Measurements from ENCODE around the gene ARHGAP31.
"Not testable (repeated sequence)": the region's sequence is repeated elsewhere in the genome, so short reads cannot be mapped to it uniquely, and the experiment has no call there.

ARHGAP31 gene

DNA sequence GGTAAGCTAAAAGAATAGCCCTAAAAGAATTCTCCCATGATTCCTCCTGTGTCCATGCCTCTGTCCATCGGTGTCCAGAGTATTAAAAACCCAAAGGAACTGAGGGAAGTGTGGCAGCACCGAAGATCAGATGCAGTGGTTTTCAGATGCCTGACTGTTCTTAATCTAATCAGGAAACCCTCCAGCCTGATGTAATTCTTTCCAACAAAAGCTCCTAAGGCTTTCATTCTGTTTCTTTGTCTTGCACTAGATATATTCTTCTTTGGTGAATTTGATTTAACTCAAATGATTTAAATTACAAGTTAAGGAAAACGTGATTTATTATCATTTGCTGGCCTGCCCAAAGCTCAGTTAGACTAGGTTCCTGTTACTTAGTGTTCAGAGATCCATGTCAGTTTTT, 71.2 kb downstream of the ARHGAP31 start:
- 91% methylated on average over 3 of the region's 3 CpGs for WGBS
- Histone ChIP-seq H3K27me3 (ENCODE audit: insufficient read depth, low read length) (no peaks in the 10 kb centered on the region), H3K36me3 (ENCODE audit: insufficient read depth, low read length) (no peaks in the 10 kb centered on the region), H3K4me1 (ENCODE audit: insufficient read depth, low read length) (peaks cover 19% of the 10 kb centered on the region), H3K9ac (ENCODE audit: low read depth, low read length) (no peak overlapping the region), H3K4me3 (ENCODE audit: low read length) (no peak overlapping the region), H3K9me3 (ENCODE audit: insufficient read depth, low read depth, low read length) (no peaks in the 10 kb centered on the region), H3K27ac (ENCODE audit: low read depth, low read length) (no peak overlapping the region)

DNA sequence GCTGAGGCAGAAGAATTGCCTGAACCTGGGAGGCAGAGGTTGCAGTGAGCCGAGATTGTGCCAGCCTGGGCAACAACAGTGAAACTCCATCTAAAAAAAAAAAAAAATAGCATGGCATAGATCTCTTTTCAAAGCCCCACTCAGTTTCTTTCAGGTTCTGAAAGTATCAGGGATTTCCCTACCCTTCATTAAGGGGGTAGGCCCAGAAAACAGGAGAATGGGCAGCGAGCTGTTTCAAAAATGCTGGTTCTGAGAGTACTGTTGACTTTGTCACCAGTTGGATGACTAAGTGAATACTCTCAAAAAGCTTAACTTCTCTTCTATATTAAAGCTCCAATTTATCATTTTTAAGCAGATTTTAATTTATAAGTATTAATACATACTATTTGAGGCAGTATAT, 72.8 kb downstream of the ARHGAP31 start:
- Histone ChIP-seq H3K4me1 (ENCODE audit: insufficient read depth, low read length) (0 out of 2 replicates have a peak, but pooled peaks cover 6% of the 10 kb centered on the region), H3K9ac (ENCODE audit: low read depth, low read length) (no peak overlapping the region), H3K36me3 (ENCODE audit: insufficient read depth, low read length) (no peaks in the 10 kb centered on the region), H3K9me3 (ENCODE audit: insufficient read depth, low read depth, low read length) (no peaks in the 10 kb centered on the region), H3K27ac (ENCODE audit: low read depth, low read length) (no peak overlapping the region), H3K27me3 (ENCODE audit: insufficient read depth, low read length) (no peaks in the 10 kb centered on the region), H3K4me3 (ENCODE audit: low read length) (no peak overlapping the region)
- WGBS, result 97% methylated on average over 2 of the region's 2 CpGs

DNA sequence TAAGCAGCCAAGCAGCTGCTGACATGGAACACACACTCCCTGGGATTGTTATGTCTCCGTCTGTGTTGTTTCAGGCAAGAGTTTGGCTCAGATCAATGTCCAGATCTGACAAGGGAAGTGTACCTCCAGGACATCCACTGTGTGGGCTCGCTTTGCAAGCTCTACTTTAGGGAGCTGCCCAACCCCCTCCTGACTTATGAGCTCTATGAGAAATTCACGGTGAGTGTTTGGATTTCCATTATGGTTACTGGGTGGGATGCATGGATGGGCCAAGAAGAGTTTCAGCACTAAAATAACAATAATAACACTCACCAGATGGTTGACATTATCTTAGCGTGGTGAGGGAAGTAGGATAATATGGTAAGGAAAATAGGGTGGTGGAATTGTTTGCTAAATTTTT, 74.1 kb downstream of the ARHGAP31 start:
- Histone ChIP-seq H3K9me3 (ENCODE audit: insufficient read depth, low read depth, low read length) (no peaks in the 10 kb centered on the region), H3K36me3 (ENCODE audit: insufficient read depth, low read length) (no peaks in the 10 kb centered on the region), H3K27me3 (ENCODE audit: insufficient read depth, low read length) (no peaks in the 10 kb centered on the region), H3K4me1 (ENCODE audit: insufficient read depth, low read length) (0 out of 2 replicates have a peak, but pooled peaks cover 6% of the 10 kb centered on the region), H3K27ac (ENCODE audit: low read depth, low read length) (no peak overlapping the region), H3K9ac (ENCODE audit: low read depth, low read length) (no peak overlapping the region), H3K4me3 (ENCODE audit: low read length) (no peak overlapping the region)
- WGBS, result 95% methylated on average over 3 of the region's 4 CpGs

DNA sequence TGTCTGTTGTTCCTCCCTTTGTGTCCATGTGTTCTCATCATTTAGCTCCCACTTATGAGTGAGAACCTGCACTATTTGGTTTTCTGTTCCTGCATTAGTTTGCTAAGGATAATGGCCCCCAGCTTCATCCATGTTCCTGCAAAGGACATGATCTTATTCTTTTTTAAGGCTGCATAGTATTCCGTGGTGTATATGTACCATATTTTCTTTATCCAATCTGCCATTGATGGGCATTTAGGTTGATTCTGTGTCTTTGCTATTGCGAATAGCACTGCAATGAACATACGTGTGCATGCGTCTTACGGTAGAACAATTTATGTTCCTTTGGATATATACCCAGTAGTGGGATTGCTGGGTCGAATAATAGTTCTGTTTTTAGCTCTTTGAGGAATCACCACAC, 77.6 kb downstream of the ARHGAP31 start:
- 91% methylated on average over 6 of the region's 6 CpGs for whole genome bisulfite sequencing
- not testable (repeated sequence) for H3K36me3 ChIP-seq (ENCODE audit: insufficient read depth, low read length); H3K27ac ChIP-seq (ENCODE audit: low read depth, low read length)

DNA sequence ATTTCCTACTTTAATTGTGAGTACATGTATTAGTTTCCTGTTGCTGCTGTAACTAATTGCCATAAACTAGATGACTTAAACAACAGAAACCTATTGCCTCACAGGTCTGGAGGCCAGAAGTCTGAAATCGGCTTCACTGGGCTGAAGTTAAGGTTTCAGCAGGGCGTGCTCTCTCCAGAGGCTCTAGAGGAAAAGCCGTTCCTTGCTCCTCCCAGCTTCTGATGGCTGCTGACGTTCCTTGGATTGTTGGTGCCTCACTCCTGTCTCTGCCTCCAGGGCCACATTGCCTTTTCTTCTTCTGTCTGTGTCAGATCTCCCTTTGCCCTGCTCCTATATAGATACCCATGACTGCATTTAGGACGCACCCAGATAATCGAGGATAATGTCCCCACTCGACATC, 80.9 kb downstream of the ARHGAP31 start:
- H3K9me3 ChIP-seq (ENCODE audit: insufficient read depth, low read depth, low read length), result no peaks in the 10 kb centered on the region
- no peaks in the 10 kb centered on the region for H3K36me3 ChIP-seq (ENCODE audit: insufficient read depth, low read length)
- H3K27me3 ChIP-seq (ENCODE audit: insufficient read depth, low read length), result no peaks in the 10 kb centered on the region
- H3K4me3 ChIP-seq (ENCODE audit: low read length), result no peak overlapping the region
- H3K4me1 ChIP-seq (ENCODE audit: insufficient read depth, low read length), result no peaks in the 10 kb centered on the region
- 88% methylated on average over 7 of the region's 7 CpGs for WGBS
- no peak overlapping the region for H3K27ac ChIP-seq (ENCODE audit: low read depth, low read length)
- H3K9ac ChIP-seq (ENCODE audit: low read depth, low read length), result no peak overlapping the region

More for the DNA sequence above, 77.6 kb downstream of the ARHGAP31 start:
- not testable (repeated sequence) for H3K4me3 ChIP-seq (ENCODE audit: low read length); H3K9ac ChIP-seq (ENCODE audit: low read depth, low read length); H3K9me3 ChIP-seq (ENCODE audit: insufficient read depth, low read depth, low read length); H3K4me1 ChIP-seq (ENCODE audit: insufficient read depth, low read length); H3K27me3 ChIP-seq (ENCODE audit: insufficient read depth, low read length)

DNA sequence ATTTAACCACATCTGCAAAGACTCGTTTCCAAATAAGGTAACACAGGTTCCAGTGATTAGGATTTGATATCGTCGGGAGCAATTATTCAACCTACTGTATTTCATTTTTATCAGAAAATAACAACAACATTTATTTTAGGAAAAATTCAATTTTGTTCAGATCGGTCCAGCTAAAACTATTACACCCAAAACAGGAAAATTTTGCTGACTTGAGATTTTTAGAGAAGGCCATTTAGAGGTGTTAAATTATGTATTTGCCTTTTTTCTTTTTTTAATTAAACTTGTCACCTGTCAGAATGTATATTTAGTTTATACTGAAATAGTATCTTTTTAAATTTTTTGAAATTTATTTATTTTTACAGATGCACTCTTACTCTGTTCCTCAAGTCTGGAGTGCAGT, 81.3 kb downstream of the ARHGAP31 start:
- H3K9me3 ChIP-seq (ENCODE audit: insufficient read depth, low read depth, low read length), result no peaks in the 10 kb centered on the region
- no peaks in the 10 kb centered on the region for H3K36me3 ChIP-seq (ENCODE audit: insufficient read depth, low read length)
- no peaks in the 10 kb centered on the region for H3K4me1 ChIP-seq (ENCODE audit: insufficient read depth, low read length)
- WGBS, result 94% methylated on average over 3 of the region's 4 CpGs
- H3K4me3 ChIP-seq (ENCODE audit: low read length), result no peak overlapping the region
- H3K27ac ChIP-seq (ENCODE audit: low read depth, low read length), result no peak overlapping the region
- no peaks in the 10 kb centered on the region for H3K27me3 ChIP-seq (ENCODE audit: insufficient read depth, low read length)
- no peak overlapping the region for H3K9ac ChIP-seq (ENCODE audit: low read depth, low read length)

DNA sequence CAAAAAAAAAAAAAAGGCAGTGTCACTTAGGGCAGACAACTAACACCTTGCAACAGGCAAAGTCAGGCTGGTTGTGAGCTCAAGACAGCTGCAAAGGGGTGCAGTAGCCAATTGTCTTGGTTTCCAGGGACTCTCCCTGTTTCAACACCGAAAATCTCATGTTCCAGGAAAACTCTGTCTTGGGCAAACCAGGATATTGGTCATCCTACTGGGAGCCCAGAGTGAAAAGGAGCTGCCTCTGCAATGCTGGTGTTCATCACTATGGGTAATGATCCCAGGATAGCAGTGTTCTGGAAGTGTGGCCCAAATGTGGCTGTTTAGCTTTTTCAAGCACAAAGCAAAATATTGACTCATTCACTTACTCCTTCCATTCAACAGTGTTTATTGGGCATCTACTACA, 82.6 kb downstream of the ARHGAP31 start:
- WGBS, result 97% methylated on average over 1 of the region's 1 CpG

DNA sequence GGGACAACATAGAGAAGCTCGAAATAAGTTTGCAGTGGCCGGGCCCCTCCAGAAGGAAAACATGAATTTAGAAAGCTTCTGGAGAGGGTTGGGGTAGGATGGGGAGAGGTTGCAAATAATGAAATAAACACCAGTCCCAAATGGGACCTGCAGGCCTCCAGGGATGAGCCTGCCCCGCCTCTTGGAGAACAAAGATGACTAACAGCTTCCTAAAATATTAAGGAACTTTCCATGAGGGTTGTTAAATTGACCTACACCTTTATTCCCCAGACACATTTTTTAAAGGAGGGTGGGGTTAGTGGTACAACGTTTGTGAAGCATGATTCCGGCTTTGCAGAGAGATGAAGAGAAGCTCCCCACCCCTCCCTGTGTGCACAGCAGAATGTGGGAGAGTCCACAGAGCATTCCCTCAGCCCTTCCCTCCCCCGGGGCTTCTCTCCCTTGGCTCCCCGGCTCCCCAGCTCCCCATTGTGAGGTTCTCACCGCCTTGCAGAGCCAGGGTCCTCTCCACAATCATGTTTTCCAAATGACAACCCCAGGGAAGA, 84.1 kb downstream of the ARHGAP31 start:
- H3K27ac ChIP-seq (ENCODE audit: low read depth, low read length), result no peak overlapping the region
- H3K9ac ChIP-seq (ENCODE audit: low read depth, low read length), result no peak overlapping the region

More for the DNA sequence above, 82.6 kb downstream of the ARHGAP31 start:
- Histone ChIP-seq H3K27me3 (ENCODE audit: insufficient read depth, low read length) (no peaks in the 10 kb centered on the region), H3K4me1 (ENCODE audit: insufficient read depth, low read length) (no peaks in the 10 kb centered on the region), H3K9me3 (ENCODE audit: insufficient read depth, low read depth, low read length) (no peaks in the 10 kb centered on the region), H3K27ac (ENCODE audit: low read depth, low read length) (no peak overlapping the region), H3K36me3 (ENCODE audit: insufficient read depth, low read length) (no peaks in the 10 kb centered on the region), H3K4me3 (ENCODE audit: low read length) (no peak overlapping the region), H3K9ac (ENCODE audit: low read depth, low read length) (no peak overlapping the region)

DNA sequence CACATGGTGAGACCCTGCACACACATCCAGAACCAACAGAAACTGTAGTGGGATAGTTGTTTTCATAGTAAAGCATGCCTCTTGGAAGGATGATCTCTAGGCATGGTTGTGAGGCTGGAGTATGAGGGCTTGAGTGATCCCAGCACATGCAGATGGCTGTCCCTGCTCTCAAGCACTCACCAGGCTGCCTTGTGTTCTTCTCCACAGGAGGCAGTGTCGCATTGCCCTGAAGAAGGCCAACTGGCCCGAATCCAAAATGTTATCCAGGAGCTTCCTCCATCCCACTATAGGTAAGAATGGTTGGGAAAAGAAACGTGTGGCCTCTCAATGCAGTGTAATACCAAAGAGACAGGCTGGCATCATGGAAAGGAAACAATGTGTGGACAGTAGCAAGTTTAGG, 86.5 kb downstream of the ARHGAP31 start:
- Histone ChIP-seq H3K9ac (ENCODE audit: low read depth, low read length) (no peak overlapping the region), H3K27me3 (ENCODE audit: insufficient read depth, low read length) (no peaks in the 10 kb centered on the region), H3K36me3 (ENCODE audit: insufficient read depth, low read length) (no peaks in the 10 kb centered on the region), H3K4me1 (ENCODE audit: insufficient read depth, low read length) (no peaks in the 10 kb centered on the region), H3K9me3 (ENCODE audit: insufficient read depth, low read depth, low read length) (no peaks in the 10 kb centered on the region), H3K27ac (ENCODE audit: low read depth, low read length) (no peak overlapping the region), H3K4me3 (ENCODE audit: low read length) (no peak overlapping the region)
- whole genome bisulfite sequencing, result 65% methylated on average over 3 of the region's 3 CpGs

More for the DNA sequence above, 84.1 kb downstream of the ARHGAP31 start:
- H3K4me3 ChIP-seq (ENCODE audit: low read length), result no peak overlapping the region
- WGBS, result 89% methylated on average over 7 of the region's 8 CpGs
- no peaks in the 10 kb centered on the region for H3K27me3 ChIP-seq (ENCODE audit: insufficient read depth, low read length)
- H3K9me3 ChIP-seq (ENCODE audit: insufficient read depth, low read depth, low read length), result no peaks in the 10 kb centered on the region
- no peaks in the 10 kb centered on the region for H3K4me1 ChIP-seq (ENCODE audit: insufficient read depth, low read length)
- no peaks in the 10 kb centered on the region for H3K36me3 ChIP-seq (ENCODE audit: insufficient read depth, low read length)

DNA sequence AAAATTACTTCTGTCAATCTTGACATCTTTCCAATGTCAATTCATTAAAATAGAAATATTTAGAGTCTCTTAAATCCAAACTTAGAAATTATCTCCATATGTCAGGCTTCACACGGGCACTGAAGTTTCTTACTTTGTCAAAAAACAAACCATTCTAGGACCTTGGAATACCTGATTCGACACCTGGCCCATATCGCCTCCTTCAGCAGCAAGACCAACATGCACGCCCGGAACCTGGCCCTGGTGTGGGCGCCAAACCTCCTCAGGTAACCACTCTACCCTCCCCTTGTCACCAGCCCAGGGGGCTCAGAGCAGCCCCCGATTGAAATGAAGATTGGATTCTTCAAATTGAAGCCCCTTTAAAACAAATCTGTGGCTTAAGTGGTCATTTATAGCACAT, 88.0 kb downstream of the ARHGAP31 start:
- 94% methylated on average over 7 of the region's 7 CpGs for whole genome bisulfite sequencing
- H3K4me3 ChIP-seq (ENCODE audit: low read length), result no peak overlapping the region
- H3K4me1 ChIP-seq (ENCODE audit: insufficient read depth, low read length), result no peaks in the 10 kb centered on the region
- no peaks in the 10 kb centered on the region for H3K9me3 ChIP-seq (ENCODE audit: insufficient read depth, low read depth, low read length)
- H3K9ac ChIP-seq (ENCODE audit: low read depth, low read length), result no peak overlapping the region
- no peak overlapping the region for H3K27ac ChIP-seq (ENCODE audit: low read depth, low read length)
- no peaks in the 10 kb centered on the region for H3K27me3 ChIP-seq (ENCODE audit: insufficient read depth, low read length)
- no peaks in the 10 kb centered on the region for H3K36me3 ChIP-seq (ENCODE audit: insufficient read depth, low read length)

DNA sequence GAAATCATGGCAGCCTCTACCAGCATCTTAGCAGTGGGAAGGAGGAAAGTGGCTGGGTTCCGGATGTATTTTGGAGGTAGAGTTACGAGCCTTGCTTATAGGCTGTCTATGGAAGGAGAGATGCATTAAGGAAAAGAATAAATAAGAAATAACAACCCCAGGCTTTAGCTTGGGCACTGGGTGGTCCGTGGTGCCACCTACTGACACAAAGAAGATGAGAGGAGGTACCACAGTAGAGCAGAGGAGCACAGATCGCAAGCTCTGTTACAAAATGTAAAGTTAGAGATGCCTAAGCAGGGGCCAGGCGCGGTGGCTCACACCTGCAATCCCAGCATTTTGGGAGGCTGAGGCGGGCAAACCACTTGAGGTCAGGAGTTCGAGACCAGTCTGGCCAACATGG, 94.4 kb downstream of the ARHGAP31 start:
- WGBS, result 88% methylated on average over 8 of the region's 8 CpGs
- H3K36me3 ChIP-seq (ENCODE audit: insufficient read depth, low read length), result no peaks in the 10 kb centered on the region
- no peaks in the 10 kb centered on the region for H3K9me3 ChIP-seq (ENCODE audit: insufficient read depth, low read depth, low read length)

DNA sequence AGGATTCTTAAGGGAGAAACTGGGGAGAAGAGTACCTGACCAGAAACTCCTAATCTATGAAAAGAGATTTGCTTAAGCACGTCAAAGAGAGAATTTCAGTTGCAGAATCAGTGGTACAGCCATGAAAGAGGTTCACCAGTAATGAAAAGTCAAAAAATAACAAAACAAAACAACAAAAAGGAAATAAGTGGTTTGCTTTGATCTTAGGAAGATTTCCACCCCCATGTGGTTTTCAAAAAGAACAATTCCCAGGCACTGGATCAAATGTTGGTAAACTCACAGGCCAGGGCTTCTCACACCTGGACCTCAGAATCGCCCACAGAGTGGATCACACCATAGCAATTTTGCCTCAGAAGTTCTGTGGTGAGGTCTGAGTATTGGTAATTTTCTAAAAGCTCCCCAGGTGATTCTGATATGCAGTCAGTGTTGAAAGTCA, 101.8 kb downstream of the ARHGAP31 start:
- H3K9me3 ChIP-seq (ENCODE audit: insufficient read depth, low read depth, low read length), result no peaks in the 10 kb centered on the region
- 94% methylated on average over 2 of the region's 2 CpGs for WGBS
- H3K27me3 ChIP-seq (ENCODE audit: insufficient read depth, low read length), result no peaks in the 10 kb centered on the region
- no peak overlapping the region for H3K27ac ChIP-seq (ENCODE audit: low read depth, low read length)
- peaks cover 17% of the 10 kb centered on the region for H3K4me1 ChIP-seq (ENCODE audit: insufficient read depth, low read length)
- H3K4me3 ChIP-seq (ENCODE audit: low read length), result no peak overlapping the region
- no peak overlapping the region for H3K9ac ChIP-seq (ENCODE audit: low read depth, low read length)
- H3K36me3 ChIP-seq (ENCODE audit: insufficient read depth, low read length), result no peaks in the 10 kb centered on the region

More for the DNA sequence above, 94.4 kb downstream of the ARHGAP31 start:
- H3K9ac ChIP-seq (ENCODE audit: low read depth, low read length), result no peak overlapping the region
- no peaks in the 10 kb centered on the region for H3K4me1 ChIP-seq (ENCODE audit: insufficient read depth, low read length)
- H3K27ac ChIP-seq (ENCODE audit: low read depth, low read length), result no peak overlapping the region
- no peaks in the 10 kb centered on the region for H3K27me3 ChIP-seq (ENCODE audit: insufficient read depth, low read length)
- H3K4me3 ChIP-seq (ENCODE audit: low read length), result no peak overlapping the region
